Stimulated activated CD4-positive, alpha-beta T cell treated with anti-CD3 and anti-CD28 coated beads, TNF-alpha, amount 100 ng/mL, for 48 hours (primary cell): Measurements from ENCODE around the gene NTF3.

Experiments used
- DNase-seq, 3 donors: peaks; one replicate each; pipeline ENCODE4 v3.0.0-alpha.2; 2020; ENCODE audit warnings: low read depth in 3 of 3

Gene NTF3

DNA sequence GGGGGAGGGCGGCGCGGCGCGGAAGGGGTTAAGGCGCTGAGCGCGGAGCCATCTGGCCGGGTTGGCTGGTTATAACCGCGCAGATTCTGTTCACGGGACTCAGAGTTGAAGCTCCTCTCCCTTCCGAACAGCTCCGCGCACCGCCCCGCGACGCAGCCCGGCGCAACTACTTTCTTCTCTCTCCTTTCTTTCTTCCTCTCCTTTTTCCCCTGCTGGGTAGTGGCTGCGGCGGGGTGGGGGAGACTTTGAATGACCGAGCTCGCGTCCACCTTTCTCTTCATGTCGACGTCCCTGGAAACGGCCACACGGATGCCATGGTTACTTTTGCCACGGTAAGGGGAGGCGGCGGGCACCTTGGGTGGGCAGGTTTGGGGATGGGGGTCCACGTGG is at the start of gene NTF3:
NTF3 (plus strand) TSS at position 98 of the 390 bp plus-strand sequence; CDS start at position 315, 217 bp downstream.
- no peak for DNase-seq

DNA sequence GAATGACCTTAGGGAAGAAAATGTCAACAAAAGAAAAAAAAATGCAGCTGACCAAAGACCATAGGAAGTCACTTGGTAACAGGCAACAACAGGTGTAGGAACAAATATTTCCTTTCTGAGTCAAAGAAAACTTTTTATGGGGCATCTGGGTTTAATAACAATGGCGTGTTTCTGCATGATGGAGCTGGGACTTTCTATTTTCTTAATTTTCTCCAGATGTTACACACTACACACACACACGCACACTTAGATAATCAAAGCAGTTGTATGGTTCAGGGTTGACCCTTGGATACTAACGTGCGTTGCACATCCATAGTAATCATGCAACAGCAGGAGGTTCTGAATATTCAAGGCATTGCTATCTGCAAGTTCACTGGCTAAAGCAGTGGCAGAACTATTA is 47.9 kb upstream of the NTF3 start:
- DNase-seq, result no peak

DNA sequence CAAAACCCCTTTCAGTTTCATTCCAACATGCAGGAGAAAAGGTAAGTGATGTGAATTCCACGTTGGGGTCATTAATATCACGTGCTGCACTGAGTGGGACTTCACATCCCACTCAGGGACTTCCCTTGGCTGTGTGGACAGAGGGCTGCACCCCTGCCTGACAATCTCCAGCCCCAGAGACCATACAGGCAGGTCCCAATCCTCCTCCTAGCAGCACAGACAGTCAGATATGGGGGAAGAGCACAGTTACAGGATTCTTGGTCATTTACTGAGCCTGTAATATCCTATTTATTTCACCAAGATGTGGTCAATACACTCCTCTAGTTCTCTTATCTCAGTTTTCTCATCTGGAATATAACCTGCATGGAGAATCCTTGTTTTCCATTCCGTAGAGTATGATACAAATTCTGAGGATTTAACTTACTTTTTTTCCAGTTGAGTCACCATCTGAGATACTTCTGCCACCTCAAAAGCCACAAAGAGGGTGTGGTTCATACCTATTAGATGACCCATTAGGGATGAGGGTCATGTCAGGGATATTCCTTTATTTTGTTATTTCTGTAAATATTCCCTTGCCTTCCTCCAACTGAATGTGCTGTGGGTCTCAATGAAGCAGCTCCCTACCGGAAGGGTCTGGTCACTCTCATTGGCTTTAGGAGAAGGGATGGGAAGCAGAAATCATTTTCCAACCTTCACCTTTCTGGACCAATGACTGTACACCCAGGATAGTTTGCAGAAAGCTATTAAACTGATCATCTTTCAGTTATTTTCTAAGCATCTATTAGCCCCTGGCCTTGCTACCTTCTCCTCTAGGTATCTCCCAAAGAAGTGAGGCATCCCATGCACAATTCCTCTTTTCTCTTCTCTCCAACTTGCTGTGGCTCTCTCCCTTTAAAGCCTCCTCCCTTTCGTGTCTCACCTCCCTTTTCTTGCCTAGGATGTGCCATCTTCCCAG is 43.0 kb upstream of the NTF3 start:
- no peak for DNase-seq

DNA sequence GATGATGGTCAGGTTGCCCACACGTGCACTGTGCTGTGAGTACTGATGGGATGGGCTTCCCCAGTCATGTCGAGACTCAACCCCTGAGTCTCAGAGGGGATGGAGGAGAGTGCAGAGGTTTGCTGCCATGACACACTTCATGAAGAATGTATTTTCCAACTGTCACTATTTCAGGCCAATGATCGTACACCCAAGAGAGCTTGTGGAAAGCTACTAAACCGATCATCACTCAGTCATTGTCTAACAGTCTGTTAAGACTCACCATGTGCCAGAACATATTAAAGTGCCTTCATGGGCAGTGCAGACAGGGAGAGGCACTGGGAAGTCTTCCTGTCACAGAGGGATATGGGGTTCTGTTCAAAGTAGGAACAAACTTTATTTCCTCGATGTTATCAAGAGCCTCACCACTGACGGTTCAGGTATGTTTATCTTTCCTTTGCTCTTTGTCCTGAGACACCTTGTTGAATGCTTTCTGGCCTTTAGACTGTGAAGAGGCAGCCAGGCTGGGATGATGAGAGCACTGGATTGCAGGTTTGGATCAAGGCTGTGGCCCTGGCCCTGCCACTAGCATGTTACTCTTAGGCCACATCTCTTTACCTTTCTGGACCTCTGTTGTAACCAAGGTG is 41.6 kb upstream of the NTF3 start:
- DNase-seq, result no peak

DNA sequence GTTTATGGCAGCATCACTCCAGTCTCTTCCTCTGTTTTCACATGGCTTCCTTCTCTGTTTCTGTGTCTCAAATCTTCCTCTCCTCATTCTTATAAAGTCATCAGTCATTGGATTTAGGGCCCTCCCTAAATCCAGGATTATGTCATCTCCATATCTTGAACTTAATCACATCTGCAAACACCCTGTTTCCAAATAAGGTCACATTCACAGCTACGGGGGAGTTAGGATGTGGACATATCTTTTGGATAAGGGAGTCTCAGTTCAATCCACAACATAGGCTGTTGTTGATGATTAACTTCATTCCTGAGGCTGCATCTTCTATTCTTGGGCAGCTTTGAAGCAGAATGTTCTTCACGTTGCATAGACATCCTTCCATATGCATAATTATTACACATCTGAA is 40.3 kb upstream of the NTF3 start:
- no peak for DNase-seq

DNA sequence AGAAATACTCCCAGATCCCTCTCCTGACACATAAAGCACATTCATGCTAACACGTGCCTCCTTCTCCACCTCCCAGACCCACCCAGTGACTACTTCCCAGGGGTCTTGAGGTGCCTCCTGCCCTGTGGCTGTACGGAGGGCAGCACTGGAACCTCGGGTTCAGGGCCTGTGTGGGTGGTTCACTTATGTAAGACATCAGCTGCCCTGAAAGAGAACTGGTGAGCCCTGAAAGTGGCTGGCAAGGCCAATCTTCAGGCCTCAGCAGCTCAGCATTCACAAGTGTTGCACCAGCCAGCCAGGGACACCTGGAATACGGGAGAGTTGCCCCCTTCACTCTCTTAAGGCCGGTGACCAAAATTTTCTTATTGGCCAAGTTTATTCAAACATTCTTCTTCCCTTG is 38.9 kb upstream of the NTF3 start:
- no peak for DNase-seq

DNA sequence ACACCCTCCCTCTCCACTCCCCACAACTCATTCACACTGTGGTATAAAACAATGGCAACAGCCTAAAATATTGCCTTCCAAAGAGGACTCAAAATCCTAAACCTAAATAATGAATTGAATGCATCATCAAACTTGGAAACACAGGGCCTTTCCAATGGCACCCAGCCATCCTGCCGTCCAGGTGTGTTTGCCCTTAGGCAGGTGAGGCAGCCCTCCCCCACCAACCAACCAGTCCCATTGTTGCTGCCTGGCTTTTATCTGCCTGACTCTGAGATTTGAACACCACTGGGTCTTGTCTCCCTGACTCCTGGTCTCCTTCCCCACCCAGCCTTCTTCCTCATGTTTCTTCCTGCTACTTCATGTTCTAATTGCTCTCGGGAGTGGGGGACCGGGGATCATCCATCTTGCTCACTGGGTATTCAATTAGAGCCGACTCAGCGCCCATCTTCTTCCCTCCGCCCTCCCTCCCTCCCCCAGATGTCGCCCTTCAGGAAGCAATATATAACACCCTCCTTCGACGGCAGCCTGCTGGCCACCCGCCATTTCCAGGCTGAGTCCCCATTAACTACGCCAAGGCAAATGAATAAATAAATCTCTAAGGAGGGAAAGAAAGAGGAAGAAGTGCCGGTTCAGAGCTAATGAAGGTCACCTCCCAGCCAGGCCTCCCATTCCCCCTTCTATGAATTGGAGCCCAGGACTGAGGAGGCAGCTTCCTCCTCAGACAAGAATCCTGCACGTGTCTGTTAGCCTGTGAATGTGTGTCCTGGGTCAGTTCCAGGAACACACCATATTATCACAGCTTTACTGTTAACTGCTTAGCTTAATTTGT is 36.3 kb upstream of the NTF3 start:
- no peak for DNase-seq

DNA sequence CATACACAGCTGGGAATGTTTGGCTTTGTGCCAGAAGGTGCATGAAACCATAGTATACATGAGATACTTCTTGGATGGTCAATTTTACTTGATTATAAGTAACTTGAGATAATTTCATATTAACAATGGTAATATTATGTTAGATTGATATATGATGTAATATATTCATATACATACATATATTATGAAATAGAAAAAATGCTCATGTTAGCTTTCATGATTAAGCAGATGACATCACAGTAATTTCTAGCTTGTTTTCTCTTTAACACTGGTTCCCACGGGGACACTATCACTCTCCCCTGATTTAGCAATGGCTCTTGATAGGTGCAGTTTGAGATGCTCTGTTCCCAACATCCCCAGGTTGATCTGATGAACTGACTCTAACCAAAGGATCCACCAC is 35.4 kb upstream of the NTF3 start:
- DNase-seq, result no peak

DNA sequence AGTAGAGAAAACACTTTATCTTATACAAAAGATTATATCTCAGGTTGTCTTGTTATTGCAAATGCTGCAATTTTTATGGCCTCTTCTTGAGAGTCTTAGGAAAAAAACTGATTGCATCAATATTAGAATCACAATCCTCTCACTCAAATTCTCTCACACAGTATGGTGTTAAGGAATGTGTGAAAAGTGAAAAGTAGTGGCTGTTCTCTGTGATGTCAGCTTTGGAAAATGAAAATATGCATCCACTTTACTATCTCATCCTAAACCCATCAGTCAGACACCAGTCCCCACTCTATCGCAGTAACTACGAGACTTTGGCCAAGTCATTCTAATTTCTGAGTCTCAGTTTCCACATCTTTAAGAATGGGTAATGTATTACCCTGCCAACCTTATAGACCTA is 32.6 kb upstream of the NTF3 start:
- DNase-seq, result no peak

DNA sequence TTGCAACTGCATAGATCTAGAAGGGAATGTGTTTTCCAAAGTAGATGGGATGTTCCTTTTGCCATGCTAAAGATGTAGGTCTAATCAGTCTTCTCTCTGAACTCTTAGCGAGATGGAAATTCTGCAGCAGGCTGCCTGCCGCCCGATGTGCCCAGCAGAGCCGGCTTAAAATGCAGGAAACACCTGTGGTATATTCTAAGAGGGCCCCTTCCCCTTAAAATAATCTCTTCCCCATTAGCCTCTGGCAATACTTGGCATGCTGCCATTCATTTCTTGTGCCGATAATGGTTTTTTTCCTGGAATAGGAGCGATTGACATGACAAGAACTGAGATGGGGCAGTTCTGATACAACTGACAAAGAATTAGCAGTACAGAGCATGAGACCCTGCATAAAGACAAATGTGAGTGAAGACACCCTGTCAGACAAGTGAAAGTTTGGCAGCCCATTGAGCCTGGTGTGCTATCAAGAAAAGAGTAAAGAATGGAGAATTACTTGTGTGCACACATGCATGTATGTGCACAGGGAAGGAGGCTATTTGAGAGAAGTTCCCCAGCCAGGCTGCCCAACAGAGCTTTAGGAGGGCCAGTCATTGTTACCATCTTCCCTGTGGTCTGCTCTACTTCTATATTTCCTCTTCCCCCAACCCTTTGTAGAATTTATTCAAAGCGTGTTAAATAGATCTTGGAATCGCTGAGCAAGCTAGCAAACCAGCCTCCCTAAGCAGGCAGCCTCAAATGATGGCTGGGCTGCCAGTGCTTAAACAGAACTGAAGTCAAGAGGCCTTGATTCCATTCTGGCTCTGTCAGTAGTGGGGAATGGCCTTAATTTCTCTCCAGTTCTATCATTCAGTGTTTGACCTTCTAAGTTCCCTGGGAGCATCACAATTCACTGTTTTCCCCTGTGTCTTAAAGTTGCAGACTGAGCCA is 29.6 kb upstream of the NTF3 start:
- DNase-seq, result no peak

DNA sequence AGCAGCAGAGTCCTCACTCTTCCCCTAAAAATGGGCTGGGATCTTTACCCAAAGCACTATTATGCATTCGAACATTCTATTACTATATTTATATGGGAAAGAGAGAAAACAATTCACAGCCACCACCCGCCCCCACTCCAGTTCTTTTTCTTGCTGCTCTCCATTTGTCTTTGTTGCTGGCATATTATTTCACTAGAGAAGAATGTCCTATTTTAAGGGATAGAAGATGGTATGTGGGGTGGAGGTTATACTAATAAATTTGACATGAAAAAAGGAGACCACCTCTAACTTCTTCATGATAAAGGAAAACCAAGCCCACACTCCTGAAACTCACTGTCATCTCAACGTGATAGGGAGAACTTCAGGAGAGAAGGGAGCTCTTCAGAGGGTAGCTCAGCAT is 28.5 kb upstream of the NTF3 start:
- DNase-seq, result no peak

DNA sequence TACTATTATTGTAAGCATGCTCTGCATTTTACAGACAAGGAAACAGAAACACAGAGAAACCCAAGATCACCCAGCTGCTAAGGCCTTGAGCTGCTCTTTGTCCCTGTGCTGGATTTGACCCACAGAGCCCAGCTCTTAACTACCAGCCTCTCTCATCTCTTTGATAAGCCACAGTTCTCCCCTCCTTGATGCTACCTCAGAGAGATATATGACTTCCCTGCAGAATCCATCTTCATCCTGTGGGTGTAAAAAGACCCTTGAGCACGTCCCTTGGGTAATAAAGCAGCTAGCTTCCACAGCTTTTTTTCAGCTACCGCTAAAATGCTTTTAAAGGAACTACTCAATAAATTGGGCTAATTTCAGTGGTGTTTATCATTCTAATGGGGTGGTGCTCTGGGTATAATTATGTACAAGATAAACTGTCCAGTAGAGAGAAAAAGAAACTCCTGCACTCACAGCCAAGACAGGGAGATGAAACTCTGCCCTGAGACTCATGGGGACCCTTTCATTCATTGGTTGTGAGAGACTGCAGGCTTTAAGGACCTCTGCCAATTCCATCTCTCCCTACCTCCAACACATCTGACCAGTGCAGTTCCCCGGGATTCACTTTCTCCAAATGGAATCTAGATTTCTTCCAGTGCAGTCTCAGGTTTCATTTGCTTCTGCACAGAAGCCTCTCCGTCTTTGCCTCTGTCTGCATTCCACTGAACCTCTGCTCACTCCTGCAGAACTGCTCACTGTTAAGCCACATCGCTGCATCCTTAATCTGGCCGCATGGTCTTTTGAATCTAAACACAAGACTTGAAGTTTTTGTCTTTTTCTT is 24.7 kb upstream of the NTF3 start:
- no peak for DNase-seq

DNA sequence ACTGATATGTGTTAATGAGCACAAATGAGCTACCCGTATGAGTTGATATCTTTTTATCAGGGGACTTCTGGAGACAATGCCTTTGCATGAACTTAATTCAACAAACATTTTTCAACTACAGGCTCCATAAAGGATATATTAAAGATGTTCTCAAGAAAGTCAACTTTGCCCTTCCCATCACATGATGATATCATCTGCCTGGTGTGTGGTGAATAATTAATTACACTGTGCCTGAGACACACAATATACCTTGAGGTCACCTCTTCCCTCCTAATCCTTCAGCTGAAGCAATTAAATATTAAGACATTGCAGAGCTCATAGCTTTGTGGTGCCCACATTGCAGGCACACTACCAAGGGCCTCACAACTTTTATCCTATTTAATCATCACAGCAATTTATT is 22.3 kb upstream of the NTF3 start:
- no peak for DNase-seq

DNA sequence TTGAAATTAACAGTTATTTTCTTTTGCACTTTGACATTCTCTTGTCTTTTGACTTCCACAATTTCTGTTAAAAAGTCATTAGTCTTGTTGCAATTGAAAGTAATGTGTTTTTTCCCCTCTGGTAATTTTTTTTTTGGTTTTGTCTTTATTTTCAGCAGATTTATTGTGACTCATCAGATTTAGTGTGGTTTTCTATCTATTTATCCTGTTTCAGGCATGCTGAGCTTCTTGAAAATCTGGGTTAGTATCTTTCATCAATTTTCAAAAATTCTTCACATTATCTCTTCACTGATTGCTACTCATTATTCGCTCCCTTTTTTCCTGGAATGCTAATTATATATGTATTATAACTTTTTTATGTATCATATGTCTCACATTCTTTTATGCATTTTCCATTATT is 15.3 kb upstream of the NTF3 start:
- no peak for DNase-seq

DNA sequence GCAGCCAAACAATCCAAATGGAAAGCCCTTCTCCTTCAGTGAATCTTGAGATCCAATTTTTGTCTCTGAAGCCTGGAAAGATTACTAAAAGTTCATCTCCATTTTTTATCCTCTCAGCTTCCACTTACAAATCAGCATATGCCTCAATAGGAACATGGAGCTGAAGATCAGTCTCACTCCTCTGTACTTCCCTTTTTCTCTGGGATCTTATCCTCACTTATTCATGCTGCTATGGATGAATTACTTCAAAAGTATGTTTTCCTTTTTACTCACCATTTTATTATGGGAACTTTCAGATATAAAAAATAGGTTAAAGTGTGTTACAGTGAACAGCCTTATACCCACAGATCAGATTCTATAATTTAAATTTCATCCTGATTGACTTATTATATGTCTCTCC is 14.4 kb upstream of the NTF3 start:
- DNase-seq, result no peak

DNA sequence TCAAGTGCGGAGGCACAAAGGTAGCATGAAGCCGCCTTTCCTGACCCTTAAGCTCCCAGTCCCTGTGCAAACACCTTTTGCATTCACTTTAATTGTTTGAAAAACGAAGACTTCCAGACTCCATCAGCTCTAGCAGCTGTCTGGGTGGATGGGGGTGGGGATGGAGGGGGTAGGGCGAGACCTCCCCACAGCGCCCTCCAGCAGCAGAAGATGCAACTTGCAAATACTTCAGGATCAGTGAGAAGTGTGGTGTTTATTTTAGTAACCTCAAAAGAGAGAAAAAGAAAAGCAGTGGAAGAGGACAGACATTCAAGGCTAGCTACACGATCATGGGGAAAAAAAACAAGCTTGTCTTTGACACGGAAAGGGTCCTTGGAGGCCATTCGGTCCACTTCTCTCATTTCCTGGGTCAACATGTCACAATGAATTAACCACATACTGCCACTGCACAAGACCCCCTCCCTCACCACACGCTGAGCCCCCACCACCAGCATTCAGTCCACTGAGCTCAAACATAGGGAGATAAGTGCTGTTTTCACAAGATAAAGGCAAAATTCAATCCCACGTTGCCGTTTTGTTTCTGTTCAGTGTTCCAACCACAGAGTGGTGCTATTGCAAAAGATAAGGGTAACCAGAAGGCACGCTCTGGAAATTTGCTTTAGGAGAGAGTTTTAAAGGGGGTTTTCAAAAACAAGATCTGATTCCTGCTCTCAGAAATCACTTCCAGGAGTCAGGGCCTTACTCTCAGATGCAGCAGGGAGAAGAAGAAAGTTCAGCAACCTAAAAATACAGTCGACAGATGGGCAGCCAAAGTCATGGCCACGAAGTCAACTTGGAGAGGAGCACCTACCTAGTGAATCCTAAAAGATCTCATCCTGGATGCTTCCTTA is 3.3 kb upstream of the NTF3 start:
- no peak for DNase-seq

DNA sequence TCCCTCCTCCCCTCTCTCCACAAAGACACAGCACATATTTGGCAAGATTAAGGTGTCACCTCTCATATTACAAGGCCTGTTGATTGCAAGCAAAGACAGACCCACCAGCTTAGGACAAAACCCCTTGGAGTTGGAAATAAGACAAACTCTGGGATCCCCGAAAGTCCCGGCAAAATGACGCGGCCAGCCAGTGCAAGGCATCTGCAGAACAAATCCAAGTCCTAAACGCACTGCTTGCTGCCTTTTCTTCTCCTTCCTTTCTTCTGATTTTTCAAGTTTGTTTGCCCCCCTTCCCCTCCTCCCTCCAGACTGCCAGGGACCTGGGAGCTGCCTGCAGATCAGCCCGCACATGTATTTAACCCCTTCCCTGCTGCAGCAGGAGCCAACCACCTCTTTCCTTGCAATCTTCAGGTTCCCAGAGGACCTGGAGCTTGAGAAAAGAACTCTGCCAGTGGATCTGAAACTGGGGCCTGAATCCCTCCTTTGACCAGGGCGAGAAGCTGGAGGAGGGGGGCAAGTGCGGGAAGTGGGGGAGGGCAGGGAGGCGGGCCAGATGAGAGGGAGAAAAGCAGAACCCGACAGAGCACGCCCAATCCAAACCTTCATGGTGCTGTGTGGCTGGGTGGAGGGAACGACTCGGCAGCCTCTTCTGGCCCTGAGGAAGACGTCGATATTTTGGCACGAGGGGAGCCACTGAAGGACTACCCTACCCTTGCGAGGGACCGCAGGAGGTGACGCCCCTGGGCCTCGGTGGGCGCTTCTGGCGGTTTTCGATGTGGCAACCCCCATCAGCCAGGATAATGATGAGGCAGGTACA is 2.0 kb upstream of the NTF3 start:
- no peak for DNase-seq
